Erythroblast (primary cell): ENCODE data around the gene GABBR2.

Source experiments
- GATA1 ChIP-seq: IDR thresholded peaks from 2 replicates; pipeline ENCODE4 v1.6.1; 2011; ENCODE audit warnings: low read depth, mild to moderate bottlenecking, control low read depth, low read length, moderate library complexity
- POLR2A ChIP-seq: IDR thresholded peaks from 2 replicates; pipeline ENCODE4 v1.6.1; 2011; ENCODE audit warnings: mild to moderate bottlenecking, low read length

- TF ChIP-seq POLR2A (no peak), GATA1 (no peak)
Measured at GRCh38 chr9:98742325-98743280, 33.9 kb upstream of the GABBR2 start.
